ENCODE results near the gene CMSS1.
"Not testable (repeated sequence)": the region's sequence is repeated elsewhere in the genome, so short reads cannot be mapped to it uniquely, and the experiment has no call there.

CMSS1 gene

DNA sequence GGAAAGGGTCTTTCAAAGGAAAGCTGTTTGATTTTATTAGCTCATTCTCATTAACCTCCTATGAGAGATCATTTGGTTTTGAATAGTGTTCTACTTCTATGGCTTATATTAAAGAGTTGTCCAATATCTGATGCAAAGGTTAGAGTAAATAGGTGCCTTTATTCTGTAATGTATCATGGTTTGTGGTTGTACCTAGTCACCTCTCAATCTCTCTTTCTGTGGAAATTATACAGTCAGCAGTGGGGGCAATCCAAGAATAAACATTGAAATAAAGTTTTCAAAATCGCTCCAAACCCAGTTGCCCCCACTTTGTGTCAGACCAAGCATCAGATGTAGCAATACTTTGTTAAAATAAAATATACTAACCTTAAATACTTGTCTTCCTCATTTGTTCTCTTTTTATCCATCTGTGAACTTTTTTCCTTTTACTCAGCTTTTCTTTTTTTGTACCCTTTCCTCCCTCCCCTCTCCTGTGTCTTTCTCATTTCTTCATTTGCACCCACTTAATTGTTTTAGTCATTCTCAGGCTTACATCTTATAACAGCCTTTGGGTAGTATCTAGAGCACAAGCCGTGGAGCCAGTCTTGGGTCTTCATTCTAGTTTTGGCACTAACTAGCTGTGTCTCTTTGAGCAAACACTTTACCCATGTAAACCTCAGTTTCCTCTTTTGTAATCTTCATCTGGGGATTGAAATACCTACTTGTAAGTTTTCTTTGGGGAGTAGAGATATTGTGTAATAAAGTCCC, 16.7 kb downstream of the CMSS1 start:
- no peak for DNase-seq (ENCODE audit: low read depth, low spot score)
- H3K9ac ChIP-seq (ENCODE audit: insufficient read length, low read depth): no peak overlapping the region
- no peaks in the 10 kb centered on the region for H3K9me3 ChIP-seq (ENCODE audit: insufficient read depth, low read length)
- no peaks in the 10 kb centered on the region for H3K36me3 ChIP-seq (ENCODE audit: insufficient read depth, insufficient read length, low read length)
- no peaks in the 10 kb centered on the region for H3K4me1 ChIP-seq (ENCODE audit: insufficient read depth, insufficient read length)
- H3K4me3 ChIP-seq (ENCODE audit: insufficient read length, low read depth): no peak overlapping the region
- no peaks in the 10 kb centered on the region for H3K27me3 ChIP-seq (ENCODE audit: insufficient read depth, insufficient read length)
- TF ChIP-seq SUZ12 (IDR thresholded peaks at IDR 0.05; ENCODE audit: extremely low read depth, insufficient read depth, insufficient read length) (no peak), YY1 (IDR thresholded peaks at IDR 0.05; ENCODE audit: insufficient read depth, insufficient read length) (no peak), ZNF274 (IDR thresholded peaks at IDR 0.05; ENCODE audit: low read depth, low read length) (no peak)

DNA sequence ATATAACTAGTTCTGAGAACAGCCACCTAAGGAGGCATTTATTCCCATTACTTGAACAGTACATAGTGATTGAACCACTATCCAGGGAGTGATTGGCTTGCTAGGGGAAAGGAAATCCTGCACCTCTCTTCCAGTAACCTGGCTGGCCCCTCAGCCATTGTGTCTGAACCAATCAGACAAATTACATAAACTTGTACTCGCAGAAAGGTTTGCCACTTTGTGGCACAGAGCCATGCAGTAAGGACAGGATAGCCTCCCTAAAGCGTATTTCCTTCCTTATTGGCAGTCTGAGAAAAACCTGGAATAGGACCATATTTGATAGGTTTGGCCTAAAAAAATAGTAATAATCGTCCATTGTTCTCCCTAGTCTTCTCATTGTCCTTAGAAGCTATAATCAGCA, 19.0 kb downstream of the CMSS1 start:
- H3K27me3 ChIP-seq (ENCODE audit: insufficient read depth, insufficient read length): no peaks in the 10 kb centered on the region
- TF ChIP-seq SUZ12 (IDR thresholded peaks at IDR 0.05; ENCODE audit: extremely low read depth, insufficient read depth, insufficient read length): no peak
- no peak for TF ChIP-seq ZNF274 (IDR thresholded peaks at IDR 0.05; ENCODE audit: low read depth, low read length)
- no peak for TF ChIP-seq YY1 (IDR thresholded peaks at IDR 0.05; ENCODE audit: insufficient read depth, insufficient read length)
- H3K9me3 ChIP-seq (ENCODE audit: insufficient read depth, low read length): no peaks in the 10 kb centered on the region
- no peak for DNase-seq (ENCODE audit: low read depth, low spot score)
- H3K36me3 ChIP-seq (ENCODE audit: insufficient read depth, insufficient read length, low read length): no peaks in the 10 kb centered on the region
- H3K9ac ChIP-seq (ENCODE audit: insufficient read length, low read depth): no peak overlapping the region
- no peaks in the 10 kb centered on the region for H3K4me1 ChIP-seq (ENCODE audit: insufficient read depth, insufficient read length)
- H3K4me3 ChIP-seq (ENCODE audit: insufficient read length, low read depth): no peak overlapping the region

DNA sequence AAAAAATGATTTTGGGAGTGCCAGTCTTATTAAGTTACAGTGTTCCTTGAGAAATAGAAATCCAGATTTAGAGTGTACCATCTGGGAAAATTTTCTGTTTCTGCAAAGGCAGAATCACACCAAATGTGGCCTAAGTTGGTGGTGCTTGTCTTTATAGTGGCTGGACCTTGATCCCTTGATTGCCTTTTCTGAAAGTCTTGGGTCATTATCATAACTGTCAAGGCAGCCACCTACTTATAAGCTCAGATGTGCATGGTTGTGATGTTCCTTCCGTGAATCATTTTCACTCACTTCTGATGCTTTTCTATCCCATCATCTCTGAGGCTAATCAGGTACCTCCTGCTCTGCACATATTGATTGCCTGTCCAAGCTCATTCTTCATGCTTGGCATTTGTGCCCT, 20.1 kb downstream of the CMSS1 start:
- Histone ChIP-seq H3K36me3 (ENCODE audit: insufficient read depth, insufficient read length, low read length) (no peaks in the 10 kb centered on the region), H3K4me1 (ENCODE audit: insufficient read depth, insufficient read length) (no peaks in the 10 kb centered on the region), H3K9me3 (ENCODE audit: insufficient read depth, low read length) (no peaks in the 10 kb centered on the region), H3K9ac (ENCODE audit: insufficient read length, low read depth) (no peak overlapping the region), H3K4me3 (ENCODE audit: insufficient read length, low read depth) (no peak overlapping the region), H3K27me3 (ENCODE audit: insufficient read depth, insufficient read length) (no peaks in the 10 kb centered on the region)
- DNase-seq (ENCODE audit: low read depth, low spot score): no peak
- TF ChIP-seq SUZ12 (IDR thresholded peaks at IDR 0.05; ENCODE audit: extremely low read depth, insufficient read depth, insufficient read length) (no peak), ZNF274 (IDR thresholded peaks at IDR 0.05; ENCODE audit: low read depth, low read length) (no peak), YY1 (IDR thresholded peaks at IDR 0.05; ENCODE audit: insufficient read depth, insufficient read length) (no peak)

GRCh38 chr3:99838755-99839154, 21.1 kb downstream of the CMSS1 start:
- TF ChIP-seq SUZ12 (IDR thresholded peaks at IDR 0.05; ENCODE audit: extremely low read depth, insufficient read depth, insufficient read length) (no peak), ZNF274 (IDR thresholded peaks at IDR 0.05; ENCODE audit: low read depth, low read length) (no peak), YY1 (IDR thresholded peaks at IDR 0.05; ENCODE audit: insufficient read depth, insufficient read length) (no peak)
- Histone ChIP-seq H3K36me3 (ENCODE audit: insufficient read depth, insufficient read length, low read length) (no peaks in the 10 kb centered on the region), H3K9me3 (ENCODE audit: insufficient read depth, low read length) (no peaks in the 10 kb centered on the region), H3K9ac (ENCODE audit: insufficient read length, low read depth) (no peak overlapping the region), H3K4me3 (ENCODE audit: insufficient read length, low read depth) (no peak overlapping the region), H3K27me3 (ENCODE audit: insufficient read depth, insufficient read length) (no peaks in the 10 kb centered on the region), H3K4me1 (ENCODE audit: insufficient read depth, insufficient read length) (no peaks in the 10 kb centered on the region)
- DNase-seq (ENCODE audit: low read depth, low spot score): no peak

DNA sequence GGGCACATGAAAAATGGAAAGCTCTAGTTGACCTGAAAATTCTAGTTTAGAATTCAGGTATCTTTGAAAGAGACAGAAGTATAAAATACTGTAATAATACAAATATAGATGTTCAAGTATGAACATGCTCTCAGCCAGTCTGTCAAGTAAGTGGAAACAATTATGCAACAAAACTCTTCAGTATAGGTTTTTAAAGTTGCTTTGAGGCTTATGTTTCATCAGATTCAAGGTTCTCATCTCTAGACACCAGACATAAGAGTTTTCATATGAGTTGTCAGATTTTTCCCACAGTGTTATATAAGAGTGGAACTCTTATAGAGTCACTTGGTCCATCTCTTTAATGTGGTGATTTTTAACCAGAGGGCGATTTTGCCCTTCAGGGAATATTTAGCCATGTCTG, 22.0 kb downstream of the CMSS1 start:
- DNase-seq (ENCODE audit: low read depth, low spot score): no peak
- H3K4me1 ChIP-seq (ENCODE audit: insufficient read depth, insufficient read length): no peaks in the 10 kb centered on the region
- H3K27me3 ChIP-seq (ENCODE audit: insufficient read depth, insufficient read length): no peaks in the 10 kb centered on the region
- H3K4me3 ChIP-seq (ENCODE audit: insufficient read length, low read depth): no peak overlapping the region
- no peak overlapping the region for H3K9ac ChIP-seq (ENCODE audit: insufficient read length, low read depth)
- no peaks in the 10 kb centered on the region for H3K36me3 ChIP-seq (ENCODE audit: insufficient read depth, insufficient read length, low read length)
- no peaks in the 10 kb centered on the region for H3K9me3 ChIP-seq (ENCODE audit: insufficient read depth, low read length)
- no peak for TF ChIP-seq ZNF274 (IDR thresholded peaks at IDR 0.05; ENCODE audit: low read depth, low read length)
- no peak for TF ChIP-seq YY1 (IDR thresholded peaks at IDR 0.05; ENCODE audit: insufficient read depth, insufficient read length)
- TF ChIP-seq SUZ12 (IDR thresholded peaks at IDR 0.05; ENCODE audit: extremely low read depth, insufficient read depth, insufficient read length): no peak

DNA sequence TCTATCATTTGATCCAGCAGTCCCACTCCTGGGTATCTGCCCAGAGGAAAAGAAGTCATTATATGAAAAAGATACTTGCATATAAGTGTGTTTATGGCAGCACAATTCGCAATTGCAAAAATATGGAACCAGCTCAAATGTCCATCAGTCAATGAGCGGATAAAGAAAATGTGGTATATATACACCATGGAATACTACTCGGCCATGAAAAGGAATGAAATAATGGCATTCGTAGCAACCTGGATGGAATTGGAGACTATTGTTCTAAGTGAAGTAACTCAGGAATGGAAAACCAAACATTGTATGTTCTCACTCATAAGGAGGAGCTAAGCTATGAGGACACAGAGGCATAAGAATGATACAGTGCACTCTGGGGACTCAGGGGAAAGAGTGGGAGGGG, 24.3 kb downstream of the CMSS1 start:
- H3K27me3 ChIP-seq (ENCODE audit: insufficient read depth, insufficient read length): not testable (repeated sequence)

DNA sequence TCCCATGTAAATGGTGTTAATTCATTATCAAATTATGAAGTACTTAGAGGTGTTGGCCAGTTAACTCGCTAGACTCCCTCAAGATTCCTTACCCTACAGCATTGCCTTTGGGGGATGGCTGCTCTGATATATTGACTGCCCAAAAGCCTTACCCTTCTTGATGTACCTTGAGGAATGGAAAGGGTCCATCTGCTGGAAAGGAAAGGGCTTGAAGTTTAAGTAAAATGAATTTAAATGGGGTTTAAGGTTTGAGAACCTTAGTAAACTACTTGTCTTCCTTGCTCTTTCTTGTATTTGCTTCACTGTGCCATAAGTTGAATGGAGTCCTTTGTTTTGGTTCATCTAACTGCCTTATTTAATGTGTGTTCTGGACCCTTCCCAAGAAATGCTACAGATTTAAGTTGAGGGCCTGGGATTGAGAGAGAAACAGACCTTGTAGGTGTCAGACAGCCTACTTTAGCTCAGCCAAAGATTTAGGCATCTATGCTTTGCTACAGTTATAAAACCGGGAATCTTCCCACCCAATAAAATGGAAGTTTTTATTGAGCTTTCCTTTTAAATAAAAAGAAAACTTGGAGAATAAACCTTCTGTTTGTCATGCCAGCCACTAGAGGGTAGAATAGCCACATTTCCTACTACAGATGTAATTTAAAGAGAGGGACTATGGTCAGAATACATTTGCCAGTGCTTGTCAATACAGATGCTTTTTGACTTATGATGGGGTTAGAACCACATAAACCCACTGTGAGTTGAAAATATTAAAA, 25.3 kb downstream of the CMSS1 start:
- H3K9ac ChIP-seq (ENCODE audit: insufficient read length, low read depth): no peak overlapping the region
- H3K27me3 ChIP-seq (ENCODE audit: insufficient read depth, insufficient read length): no peaks in the 10 kb centered on the region
- TF ChIP-seq ZNF274 (IDR thresholded peaks at IDR 0.05; ENCODE audit: low read depth, low read length): no peak
- TF ChIP-seq SUZ12 (IDR thresholded peaks at IDR 0.05; ENCODE audit: extremely low read depth, insufficient read depth, insufficient read length): no peak
- no peak for TF ChIP-seq YY1 (IDR thresholded peaks at IDR 0.05; ENCODE audit: insufficient read depth, insufficient read length)
- no peaks in the 10 kb centered on the region for H3K4me1 ChIP-seq (ENCODE audit: insufficient read depth, insufficient read length)
- H3K9me3 ChIP-seq (ENCODE audit: insufficient read depth, low read length): no peaks in the 10 kb centered on the region
- no peak overlapping the region for H3K4me3 ChIP-seq (ENCODE audit: insufficient read length, low read depth)
- no peak for DNase-seq (ENCODE audit: low read depth, low spot score)
- H3K36me3 ChIP-seq (ENCODE audit: insufficient read depth, insufficient read length, low read length): no peaks in the 10 kb centered on the region

More for the DNA sequence above, 24.3 kb downstream of the CMSS1 start:
- not testable (repeated sequence) for DNase-seq (ENCODE audit: low read depth, low spot score); H3K36me3 ChIP-seq (ENCODE audit: insufficient read depth, insufficient read length, low read length); H3K4me1 ChIP-seq (ENCODE audit: insufficient read depth, insufficient read length); H3K9me3 ChIP-seq (ENCODE audit: insufficient read depth, low read length); H3K4me3 ChIP-seq (ENCODE audit: insufficient read length, low read depth); H3K9ac ChIP-seq (ENCODE audit: insufficient read length, low read depth)
